ENCODE measurements around the gene GPR108.

DNA sequence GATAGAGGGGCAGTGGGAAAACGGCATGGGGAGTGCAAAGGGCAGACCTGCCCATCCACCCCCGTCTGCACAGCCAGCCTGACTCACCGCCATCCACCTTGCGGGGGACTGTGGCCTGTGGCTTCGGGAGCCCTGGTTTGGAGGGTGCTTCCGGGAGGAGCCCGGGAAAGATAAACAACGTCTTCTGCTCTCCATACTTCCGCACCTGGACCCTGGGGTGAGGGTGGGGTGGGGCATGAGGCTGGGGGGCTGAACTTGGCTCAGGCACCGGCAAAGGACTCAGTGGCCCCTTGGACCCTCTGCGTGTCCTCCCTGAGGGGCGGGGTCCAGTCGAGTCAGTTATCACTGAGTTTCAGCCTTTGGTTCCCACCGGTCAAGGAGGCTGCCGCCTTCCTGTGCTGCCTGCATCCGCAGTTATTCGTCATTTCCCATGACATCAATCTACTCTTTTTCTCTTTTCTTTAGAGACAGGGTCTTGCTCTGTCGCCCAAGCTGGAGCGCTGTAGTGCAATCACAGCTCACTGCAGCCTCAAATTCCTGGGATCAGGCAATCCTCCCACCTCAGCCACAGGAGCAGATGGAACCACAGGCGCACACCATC, 3.2 kb downstream of the GPR108 start:
- TF ChIP-seq POLR2A (IDR thresholded peaks at IDR 0.05; ENCODE audit: low read length) (no peak), GATA1 (IDR thresholded peaks at IDR 0.05; ENCODE audit: low read depth, low read length) (no peak)

Data from erythroblast (primary cell).